NCI-H2227 (cell line): Measurements from ENCODE around the gene LMX1B.

ENCODE experiments used
- DNase-seq: peaks from one replicate; lab custom pipeline; 2025; ENCODE audit not compliant: unreplicated experiment; lab: John Stamatoyannopoulos, UW

LMX1B gene

DNA sequence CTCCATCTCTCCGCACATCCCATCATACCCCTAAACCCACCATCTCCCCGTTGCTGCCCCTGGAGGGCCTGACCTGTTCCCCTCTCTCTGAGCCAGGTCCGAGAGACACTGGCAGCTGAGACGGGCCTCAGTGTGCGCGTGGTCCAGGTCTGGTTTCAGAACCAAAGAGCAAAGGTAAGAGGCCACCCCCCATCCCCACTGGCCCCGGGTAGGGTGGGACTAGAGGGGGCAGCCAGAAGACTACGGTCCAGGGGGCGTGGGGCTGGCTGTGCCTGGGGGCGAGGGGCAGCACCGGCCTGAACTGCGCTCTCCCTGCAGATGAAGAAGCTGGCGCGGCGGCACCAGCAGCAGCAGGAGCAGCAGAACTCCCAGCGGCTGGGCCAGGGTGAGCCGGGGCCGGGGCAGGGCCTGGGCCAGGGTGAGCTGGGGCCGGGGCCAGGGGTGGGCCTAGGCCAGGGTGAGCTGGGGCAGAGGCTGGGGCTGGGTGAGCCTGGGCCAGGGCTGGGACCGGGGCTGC, 79.8 kb downstream of the LMX1B start:
- no peak for DNase-seq

DNA sequence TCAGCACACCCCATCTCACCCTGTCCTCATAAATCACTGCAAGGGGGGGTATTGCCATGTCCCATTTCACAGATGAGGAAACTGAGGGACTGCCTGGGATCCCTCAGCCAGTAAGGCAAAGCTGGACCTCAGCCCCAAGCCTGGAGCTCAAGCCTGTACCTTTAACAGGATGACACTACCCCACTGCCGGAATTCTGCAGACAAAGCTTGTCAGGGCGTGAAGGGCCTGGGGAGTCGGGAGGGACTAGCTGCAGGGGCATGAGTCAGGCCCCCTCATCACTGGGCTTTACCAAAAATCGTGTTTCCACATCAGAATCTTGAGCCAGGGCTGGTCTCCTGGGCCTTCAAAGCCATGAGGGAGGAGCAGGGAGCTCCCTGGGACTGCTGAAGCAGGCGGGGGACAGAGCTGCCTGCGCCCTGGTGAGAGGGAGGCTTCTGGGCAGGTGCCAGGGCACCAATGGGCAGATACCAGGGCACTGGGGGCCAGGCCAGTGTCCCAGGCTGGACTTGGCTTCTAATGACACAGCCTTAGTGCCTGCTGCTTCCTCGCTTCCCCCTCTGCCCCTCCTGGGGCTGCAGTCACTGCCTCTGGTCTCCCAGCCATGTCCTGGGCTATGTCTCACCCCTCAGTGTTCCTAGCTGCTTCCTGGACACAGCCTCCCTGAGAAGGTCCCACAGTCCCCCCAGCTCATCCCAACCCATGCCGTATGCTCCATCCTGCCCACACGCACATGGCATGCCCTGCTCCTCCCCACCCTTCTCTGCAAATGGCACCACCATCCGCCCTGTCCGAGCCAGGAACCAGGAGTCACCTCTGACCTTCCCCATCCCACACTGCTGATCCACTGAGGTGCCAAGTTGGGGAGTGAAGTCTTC, 80.7 kb downstream of the LMX1B start:
- DNase-seq, result no peak

DNA sequence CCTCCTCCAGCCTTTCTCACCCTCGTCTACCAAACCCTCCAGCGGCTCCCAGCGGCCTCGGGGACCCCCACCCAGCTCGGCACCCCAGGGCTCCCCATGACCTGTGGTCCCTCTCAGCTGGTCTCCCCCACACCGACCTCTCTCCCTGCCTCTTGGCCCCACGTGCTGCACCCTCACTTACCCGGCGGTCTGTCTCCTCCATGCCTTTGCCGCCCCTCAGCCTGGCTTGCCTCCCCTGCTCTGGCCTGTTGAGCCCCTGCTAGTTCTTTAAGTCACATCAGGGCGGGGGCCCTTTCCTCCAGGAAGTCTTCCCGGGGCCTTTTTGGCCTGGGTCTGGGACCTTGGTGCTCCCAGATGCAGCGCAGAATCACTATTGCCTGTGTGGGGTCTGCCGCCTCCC, 81.5 kb downstream of the LMX1B start:
- no peak for DNase-seq

DNA sequence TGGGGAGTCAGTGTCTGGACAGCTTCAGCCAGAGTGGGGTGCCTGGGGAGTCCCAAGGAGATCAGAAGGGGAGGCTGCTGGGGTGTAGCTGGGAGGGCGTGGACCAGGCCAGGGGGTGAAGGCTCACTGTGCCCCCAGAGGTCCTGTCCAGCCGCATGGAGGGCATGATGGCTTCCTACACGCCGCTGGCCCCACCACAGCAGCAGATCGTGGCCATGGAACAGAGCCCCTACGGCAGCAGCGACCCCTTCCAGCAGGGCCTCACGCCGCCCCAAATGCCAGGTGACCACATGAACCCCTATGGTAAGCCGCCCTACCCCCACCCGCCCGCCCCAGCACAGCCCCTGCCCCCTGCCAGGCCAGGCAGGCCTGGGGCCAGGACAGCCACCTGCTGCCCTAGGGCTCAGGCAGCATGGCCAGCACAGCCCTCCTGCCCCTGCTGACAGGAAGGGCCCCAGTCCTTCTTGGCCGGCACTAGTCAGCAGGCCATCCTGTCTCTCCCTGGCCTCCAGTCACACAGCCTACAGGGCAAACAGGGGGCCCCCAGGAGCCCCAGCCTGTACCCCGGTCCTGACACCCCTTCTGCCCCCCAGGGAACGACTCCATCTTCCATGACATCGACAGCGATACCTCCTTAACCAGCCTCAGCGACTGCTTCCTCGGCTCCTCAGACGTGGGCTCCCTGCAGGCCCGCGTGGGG, 82.1 kb downstream of the LMX1B start:
- DNase-seq, result no peak

DNA sequence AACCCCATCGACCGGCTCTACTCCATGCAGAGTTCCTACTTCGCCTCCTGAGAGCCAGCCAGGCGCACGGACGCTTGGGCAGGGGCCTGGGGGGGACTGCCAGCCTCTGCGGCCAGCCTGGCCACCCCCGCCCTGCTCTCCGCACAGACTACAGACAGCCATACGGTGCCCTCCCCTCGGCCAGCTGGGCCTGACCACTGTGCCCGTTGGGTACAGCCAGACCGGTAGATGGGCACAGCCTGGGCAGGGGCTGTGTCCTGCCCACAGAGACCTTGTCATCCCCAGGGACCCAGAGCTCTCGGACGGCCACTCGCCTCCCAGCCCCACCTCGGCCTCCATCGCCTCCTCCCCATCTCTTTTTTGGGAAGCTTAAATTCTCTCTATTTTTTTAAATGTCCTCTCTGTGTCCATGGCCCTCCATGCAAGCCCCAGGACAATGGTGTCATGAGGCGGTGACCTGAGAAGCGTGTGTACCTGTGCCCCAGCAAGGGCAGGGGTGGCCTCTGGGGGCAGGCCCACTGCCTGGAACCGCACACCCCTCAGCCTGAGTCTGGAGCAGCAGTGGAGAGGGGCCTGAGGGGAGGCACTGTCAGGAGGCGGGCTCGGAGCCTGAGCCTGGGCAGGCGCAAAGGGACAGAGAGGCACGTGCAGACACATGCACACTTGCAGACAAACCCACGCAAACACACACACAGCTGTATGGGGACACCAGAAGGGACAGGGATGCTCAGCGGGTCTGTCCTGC, 82.8 kb downstream of the LMX1B start:
- DNase-seq, result no peak

DNA sequence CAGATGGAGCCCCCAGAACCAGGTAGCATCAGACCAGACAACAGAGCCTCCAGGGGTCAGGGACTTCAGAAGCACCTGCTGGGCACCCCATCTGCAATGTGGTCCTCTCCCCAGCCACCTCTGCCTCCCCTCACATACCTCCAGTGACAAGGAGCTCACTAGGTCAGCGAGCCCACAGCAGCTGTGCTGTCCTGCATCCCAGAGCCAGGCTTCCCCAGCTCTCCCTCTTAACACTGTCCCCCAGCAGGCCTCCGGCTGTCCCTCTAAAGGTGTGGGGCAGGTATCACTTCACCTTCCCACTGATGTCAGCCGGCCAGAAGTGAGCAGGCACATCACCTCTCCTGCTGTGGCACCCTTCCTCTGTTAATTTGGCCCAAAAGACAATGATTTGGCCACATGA, 83.6 kb downstream of the LMX1B start:
- DNase-seq, result no peak

DNA sequence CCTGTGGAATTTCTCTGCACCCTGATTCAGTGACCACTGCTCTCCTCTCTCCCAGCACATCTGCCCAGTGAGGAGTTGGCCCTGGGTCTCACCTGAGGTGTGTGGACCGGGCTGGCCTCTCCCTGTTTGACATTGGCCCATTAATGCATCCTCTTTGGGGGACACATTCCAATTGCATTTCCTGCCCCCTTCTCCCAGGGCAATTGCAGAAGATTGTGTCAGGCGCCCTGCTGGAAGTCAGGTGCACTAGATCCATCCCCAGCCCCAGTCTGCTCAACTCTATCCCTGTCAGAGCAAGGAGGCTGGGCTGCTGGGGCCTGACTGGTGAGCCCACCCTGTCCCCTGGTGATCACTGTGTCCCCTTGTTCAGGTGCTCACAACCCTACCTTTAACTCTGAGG, 84.5 kb downstream of the LMX1B start:
- DNase-seq, result no peak

DNA sequence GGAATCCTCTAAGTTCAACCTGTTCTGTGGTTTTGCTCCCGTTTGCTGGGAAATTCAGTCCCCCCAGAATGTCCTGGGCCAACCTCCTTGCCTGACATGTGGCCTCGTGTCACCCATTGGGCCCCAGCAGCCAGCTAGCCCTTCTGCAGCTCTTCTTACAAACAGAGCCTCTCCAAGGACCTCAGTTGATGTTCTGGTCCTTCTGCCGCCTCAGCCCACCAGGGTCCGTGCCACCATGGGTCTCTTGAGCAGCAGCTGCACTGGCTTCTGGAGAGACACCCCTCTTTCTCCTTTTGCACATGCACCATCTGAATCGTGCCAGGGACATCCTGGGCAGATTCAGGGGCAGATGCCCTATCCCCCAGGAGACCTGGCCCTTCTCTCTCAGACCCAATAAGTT, 85.0 kb downstream of the LMX1B start:
- no peak for DNase-seq

DNA sequence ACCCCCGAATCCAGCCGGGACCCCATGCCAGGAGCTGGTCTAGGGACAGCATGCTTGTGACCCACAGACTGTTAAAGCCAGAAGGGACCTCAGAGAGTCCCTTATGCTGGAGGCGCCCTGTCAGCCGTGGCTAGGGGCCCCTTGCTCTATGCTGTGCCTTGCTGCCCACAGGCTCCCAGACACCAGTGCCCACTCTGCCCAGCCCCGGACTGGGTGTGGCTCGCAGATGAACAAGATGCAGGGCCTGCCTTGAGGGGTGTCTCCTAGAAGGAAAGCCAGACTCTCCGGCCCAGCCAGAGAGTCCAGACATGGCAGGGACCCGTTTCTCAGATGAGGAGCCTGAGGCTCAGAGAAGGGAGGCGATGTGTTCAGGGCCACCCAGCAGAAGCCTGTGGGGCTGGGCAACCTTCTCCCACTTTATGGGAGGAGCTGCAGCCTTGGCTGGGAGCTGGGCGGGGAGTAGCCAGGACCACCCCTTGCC, 85.7 kb downstream of the LMX1B start:
- no peak for DNase-seq

DNA sequence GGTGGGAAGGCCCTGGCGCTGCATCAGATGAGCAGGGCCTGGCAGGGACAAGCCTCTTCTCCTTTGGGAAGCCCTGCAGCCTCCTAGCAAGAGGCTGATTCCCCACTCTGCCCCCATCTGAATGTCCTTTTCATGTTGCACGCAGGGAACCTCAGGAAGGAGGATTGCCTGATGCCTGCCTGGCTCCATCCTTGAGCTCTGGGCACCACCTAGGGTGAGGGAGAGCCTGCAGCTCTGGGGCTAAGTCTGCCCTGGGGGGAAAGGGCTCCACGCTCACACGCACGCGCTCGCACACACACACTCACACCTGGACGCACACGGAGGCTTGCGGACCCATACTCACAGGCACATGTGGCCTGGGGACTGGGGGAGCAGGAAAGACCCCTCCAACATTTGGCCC, 86.6 kb downstream of the LMX1B start:
- no peak for DNase-seq

DNA sequence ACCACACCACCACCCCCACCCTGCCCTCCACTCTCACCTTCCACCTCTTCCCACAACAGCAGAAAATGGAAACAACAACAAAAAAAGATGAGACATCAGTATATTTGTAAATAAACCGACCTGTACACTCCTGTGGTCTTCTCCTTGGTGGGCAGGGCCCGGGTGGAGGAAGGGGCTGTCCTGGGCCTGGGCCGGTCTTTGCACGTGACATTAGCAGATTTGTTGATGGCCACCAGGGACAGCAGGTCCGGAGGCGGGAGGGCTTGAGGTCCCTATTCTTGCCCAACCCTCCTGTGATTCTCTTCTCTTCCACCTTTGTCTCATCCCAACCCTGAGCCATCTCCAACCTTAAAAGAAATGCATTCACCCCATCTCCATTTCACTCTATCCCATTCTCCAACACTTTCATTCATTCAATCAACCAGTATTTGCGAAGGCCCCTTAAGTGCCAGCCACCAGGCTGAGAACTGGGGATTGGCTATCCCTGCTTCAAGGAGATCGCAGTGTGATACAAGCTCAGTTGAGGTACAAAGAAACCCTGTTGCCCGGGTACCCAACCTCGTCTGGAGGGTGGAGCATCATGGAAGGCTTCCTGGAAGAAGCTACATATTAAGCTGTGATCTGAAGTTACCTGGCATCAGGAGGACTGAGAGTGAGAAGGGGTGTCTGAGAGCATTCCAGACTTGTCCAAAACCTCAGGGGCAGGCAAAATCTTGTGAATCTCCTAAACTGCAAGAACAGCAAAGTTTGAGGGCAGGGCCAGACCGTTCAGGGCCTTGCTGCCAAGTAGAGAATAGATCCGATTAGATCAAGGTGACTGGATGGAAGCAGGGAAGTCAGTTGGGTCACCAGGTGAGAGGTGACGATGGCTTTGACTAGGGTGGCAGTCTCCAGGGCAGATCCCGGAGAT, 87.4 kb downstream of the LMX1B start:
- DNase-seq, result no peak

DNA sequence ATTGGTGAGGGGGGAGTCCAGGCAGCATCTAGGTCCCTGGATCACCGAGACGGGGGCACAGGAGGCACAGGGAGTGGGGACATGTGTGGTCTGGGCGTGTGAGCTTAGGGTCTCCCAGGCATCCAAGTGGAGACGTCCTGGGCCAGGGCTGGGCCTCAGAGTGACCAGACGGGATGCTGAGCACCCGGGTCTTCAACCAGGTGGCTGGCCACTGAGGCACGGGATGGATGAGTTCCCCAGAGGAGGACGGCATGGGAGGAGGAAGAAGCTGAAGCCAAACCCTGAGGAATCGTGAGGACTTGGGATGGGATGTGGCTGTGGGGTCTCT, 88.0 kb downstream of the LMX1B start:
- DNase-seq, result no peak

DNA sequence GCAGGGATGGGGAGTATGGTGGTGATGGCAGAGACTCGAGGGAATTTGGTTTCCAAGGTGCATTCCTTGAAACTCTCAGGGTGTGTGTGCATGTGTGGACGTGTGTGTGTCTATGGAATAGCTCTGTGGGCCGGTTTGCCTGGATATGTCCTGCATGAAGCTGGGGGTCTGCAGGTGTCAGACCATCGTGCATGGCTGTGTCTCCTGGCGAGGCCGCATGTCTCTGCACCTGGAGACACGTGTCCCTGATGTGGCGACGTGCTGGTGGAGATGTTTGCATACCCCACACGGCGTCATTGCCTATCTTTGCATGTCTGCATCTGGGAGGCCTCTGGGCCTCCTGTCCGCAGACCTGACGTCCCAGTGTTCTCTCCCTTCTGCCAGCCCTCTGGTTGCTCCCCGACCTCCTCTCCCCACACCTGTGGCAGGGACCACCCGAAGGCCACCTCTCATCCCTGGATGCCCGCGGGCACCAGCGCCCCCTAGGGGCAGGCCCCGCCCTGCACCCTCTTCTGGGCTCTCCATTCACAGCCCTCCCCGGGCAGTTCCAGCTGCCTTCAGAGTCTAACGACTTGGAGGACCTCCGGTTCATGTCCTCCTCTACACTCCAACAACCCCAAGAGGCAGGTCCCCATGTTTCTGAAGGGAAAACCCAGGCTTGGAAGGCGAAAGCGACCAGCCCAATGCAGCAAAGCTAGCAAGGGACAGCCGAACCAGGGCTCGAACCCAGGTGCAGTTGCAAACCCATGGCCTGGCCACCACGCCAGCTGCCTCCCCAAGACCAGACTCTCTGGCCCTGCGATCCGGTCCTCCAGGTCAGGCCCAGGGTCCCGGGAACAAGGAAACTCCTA, 88.6 kb downstream of the LMX1B start:
- DNase-seq, result peak; percentile 7

DNA sequence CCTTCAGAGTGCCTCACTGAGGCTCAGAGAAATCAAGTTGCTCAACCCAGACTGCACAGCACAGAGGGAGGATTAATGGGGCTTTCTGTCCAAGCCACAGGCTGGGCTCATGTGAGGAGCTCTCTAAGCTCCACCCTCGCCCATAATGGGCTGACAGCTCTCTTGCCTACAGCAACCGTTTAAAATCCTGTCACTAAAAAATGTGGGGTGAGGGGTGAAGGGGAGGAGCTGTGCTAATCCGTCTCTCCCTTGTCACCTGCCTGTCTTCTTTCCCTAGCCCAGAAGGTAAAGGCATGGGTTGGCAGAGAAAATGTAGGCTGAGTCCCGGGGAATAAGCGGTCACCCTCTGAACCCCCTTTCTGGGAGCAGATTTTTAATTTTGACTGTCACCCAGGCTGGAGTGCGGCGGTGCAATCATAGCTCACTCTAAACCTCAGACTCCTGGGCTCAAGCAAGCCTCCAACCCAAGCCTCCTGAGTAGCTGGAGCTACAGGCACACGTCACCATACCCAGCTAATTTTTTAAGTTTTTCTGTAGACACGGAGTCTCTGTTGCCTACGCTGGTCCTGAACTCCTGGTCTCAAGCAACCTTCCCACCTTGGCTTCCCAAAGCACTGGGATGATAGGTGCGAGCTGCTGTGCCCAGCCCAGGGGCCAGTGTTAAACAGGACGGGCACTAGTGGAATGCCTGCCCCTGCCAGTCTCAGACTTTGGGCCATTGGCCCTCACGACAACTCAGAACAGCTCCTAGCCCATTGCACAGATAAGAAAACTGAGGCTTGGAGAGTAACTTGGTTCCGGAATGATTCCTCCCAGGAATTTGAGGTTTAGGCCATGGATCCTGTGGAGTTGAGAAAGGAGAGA, 89.5 kb downstream of the LMX1B start:
- DNase-seq, result no peak

DNA sequence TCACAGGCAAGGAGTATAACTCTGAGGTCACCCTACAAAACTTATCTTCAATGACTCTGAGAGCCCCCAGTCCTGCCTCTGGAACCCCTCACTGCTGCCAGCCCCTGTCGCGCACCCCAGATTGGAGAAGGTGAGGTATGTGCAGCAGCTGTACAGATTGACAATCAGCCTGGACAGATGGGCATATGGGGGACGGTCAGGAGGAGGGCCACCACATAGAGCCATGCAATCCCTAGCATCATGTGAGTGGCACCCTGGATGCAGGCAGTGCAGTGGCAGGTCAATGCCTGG, 90.1 kb downstream of the LMX1B start:
- no peak for DNase-seq

DNA sequence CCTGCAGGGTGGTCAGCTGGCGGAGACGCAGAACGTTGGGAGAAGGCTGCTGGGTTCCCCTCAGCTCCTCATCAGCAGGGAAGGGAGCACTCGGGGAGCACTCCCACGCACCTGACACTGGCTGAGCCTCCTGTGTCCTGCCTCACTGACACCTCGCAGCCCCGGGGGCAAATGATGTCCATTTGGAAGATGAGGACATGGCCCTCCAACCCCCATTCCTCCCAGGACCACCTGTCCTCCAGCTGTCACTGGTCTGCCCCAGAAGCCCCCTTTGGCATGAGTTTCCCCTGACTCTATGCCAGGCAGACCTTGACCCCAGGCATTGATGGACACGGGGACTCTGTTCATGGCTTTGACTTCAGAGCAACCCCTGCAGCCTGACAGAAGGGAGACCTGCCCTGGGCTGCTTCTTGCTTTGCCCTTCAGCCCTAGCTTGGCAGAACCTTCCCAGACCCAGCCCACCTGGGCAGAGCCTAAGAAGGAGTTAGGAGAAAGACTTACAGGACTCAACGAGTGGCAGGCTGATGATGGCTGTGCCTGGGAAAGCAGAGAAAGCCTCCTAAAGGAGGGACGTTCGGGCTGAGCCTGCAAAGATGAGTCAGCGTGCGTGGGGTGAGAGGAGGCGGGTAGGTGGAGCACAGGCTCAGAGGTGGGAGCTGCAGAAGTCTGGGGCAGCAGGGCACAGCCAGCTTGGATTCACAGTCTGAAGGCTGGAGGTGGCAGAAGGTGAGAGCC, 90.6 kb downstream of the LMX1B start:
- DNase-seq, result peak; percentile 17

DNA sequence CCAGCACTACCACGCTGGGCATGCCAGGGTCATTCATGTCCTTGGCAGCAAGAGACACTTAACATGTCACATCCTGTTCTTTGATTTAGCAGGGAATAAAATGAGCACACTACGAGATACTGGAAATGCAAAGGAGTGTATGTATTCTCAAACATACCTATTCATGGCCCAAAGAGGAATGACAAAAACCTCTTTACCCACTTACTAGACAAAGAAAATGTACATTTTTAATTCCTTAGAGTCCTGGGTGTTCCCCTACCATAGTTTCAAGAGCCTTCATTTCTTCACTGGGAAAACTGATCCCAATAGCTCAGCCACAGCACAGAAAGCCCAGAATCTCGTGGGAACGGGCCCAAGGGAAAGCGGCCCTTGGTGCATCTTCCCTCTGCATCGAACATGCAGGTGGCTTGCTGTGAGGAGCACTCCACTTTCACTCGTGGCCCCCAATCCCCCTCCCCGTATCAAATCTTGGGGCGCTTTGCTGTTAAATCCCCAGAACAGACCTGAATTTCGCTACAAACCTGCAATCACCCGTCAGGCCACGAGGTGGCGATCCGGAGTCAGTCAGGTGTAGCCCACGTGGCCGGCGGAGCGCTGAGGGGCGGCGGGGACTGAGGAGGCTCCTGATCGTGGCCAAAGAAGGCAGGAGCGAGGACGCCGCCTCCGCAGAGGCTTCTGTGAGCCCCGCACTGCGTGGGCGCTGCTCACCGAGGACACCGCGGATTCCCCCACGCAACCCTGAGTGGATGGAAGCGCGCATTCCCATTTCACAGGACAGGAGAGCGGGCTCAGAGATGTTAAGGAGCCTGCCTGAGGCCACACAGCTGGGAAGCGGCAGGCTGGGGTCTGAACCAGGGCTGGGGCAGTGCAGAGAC, 91.4 kb downstream of the LMX1B start:
- peak; percentile 83 for DNase-seq
